Testis (tissue), 2 donors: ENCODE results near the gene PAPPA.

Experiments used
- POLR2A ChIP-seq: fragments of 450-650 bp; IDR thresholded peaks from one replicate; pipeline ENCODE4 v1.6.1; 2017; ENCODE audit warnings: antibody characterized with exemption, mild to moderate bottlenecking, moderate library complexity
- TF ChIP-seq, protein P1 (sequence below), 3 experiments: fragments of 450-650 bp in 2 of 3; fragments of 200-600 bp in 1 of 3; sonication (generic) in 1 of 3; IDR thresholded peaks; one replicate each; pipeline ENCODE4 v1.5.1; 2016 to 2019; ENCODE audit warnings: antibody characterized with exemption in 3 of 3, mild to moderate bottlenecking in 2 of 3, moderate library complexity in 1 of 3

DNA sequence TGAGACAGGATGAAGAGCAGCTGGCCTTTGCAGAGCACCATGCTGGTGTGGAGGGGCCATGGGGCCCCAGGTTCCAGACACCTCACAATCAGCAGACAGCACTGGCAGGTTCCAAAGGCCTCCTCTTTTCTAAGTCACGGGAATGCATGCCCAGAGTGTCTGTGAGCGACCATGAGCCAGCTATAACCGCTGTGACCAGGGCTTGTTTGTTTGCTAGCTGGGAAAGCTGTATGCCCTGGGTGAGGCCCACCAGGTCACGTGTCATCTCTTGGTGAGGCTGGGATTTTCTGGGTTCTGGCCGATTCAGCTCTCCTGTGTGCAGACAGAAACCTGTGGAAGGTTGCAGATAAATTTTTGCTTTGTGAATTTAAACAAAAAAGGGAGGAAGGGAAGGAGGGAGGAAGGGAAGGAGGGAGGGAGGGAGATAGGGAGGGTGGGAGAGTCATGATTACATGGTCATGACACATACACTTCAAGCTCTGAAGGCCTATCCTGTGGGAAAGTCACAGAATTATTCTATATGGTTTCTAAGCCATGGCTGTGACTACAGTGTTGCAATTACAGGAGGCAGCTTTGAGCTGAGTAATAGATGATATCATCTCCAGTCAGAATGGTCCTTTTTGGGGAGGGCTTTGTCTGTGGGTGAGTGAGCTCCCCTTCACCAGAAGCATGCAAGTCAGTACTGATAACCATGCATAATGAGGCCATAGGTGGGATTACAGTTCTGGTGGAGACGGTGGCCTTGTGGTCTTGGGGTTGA is 37.2 kb downstream of the PAPPA start:
- TF ChIP-seq, protein P1, sequence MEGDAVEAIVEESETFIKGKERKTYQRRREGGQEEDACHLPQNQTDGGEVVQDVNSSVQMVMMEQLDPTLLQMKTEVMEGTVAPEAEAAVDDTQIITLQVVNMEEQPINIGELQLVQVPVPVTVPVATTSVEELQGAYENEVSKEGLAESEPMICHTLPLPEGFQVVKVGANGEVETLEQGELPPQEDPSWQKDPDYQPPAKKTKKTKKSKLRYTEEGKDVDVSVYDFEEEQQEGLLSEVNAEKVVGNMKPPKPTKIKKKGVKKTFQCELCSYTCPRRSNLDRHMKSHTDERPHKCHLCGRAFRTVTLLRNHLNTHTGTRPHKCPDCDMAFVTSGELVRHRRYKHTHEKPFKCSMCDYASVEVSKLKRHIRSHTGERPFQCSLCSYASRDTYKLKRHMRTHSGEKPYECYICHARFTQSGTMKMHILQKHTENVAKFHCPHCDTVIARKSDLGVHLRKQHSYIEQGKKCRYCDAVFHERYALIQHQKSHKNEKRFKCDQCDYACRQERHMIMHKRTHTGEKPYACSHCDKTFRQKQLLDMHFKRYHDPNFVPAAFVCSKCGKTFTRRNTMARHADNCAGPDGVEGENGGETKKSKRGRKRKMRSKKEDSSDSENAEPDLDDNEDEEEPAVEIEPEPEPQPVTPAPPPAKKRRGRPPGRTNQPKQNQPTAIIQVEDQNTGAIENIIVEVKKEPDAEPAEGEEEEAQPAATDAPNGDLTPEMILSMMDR (IDR thresholded peaks at IDR 0.05) = no peak
- TF ChIP-seq POLR2A = no peak
